GM18909 (cell line): Measurements from ENCODE around the gene MRFAP1.
A peak's percentile ranks its signal among the peaks of the same experiment; 100 is the strongest.
"Not testable (repeated sequence)": the region's sequence is repeated elsewhere in the genome, so short reads cannot be mapped to it uniquely, and the experiment has no call there.

ENCODE experiments used
- ATAC-seq: cut with Tn5 transposase; IDR thresholded peaks from one replicate; pipeline ENCODE4 v1.9.1; 2021; ENCODE audit warnings: mild to moderate bottlenecking; ENCODE audit not compliant: unreplicated experiment, poor library complexity

The MRFAP1 gene

GRCh38 chr4:6662591-6662990 is 22.1 kb downstream of the MRFAP1 start:
- no peak for ATAC-seq

GRCh38 chr4:6663596-6664393 is 23.3 kb downstream of the MRFAP1 start:
- no peak for ATAC-seq

GRCh38 chr4:6665320-6665654 is 24.8 kb downstream of the MRFAP1 start:
- no peak for ATAC-seq

- ATAC-seq: no peak
Measured at GRCh38 chr4:6668391-6668790, 27.9 kb downstream of the MRFAP1 start.

GRCh38 chr4:6671648-6672047 is 31.2 kb downstream of the MRFAP1 start:
- no peak for ATAC-seq

- no peak for ATAC-seq
Measured at GRCh38 chr4:6672131-6672530, 31.6 kb downstream of the MRFAP1 start.

GRCh38 chr4:6672541-6673190 is 32.2 kb downstream of the MRFAP1 start:
- not testable (repeated sequence) for ATAC-seq

- not testable (repeated sequence) for ATAC-seq
Measured at GRCh38 chr4:6673191-6673659, 32.7 kb downstream of the MRFAP1 start.

GRCh38 chr4:6673660-6674499 is 33.4 kb downstream of the MRFAP1 start:
- ATAC-seq: peak; percentile 73

GRCh38 chr4:6674500-6675149 is 34.1 kb downstream of the MRFAP1 start:
- peak; percentile 50 for ATAC-seq

GRCh38 chr4:6676722-6677558 is 36.5 kb downstream of the MRFAP1 start:
- ATAC-seq: no peak

GRCh38 chr4:6680372-6681034 is 40.0 kb downstream of the MRFAP1 start:
- no peak for ATAC-seq

GRCh38 chr4:6681191-6681590 is 40.7 kb downstream of the MRFAP1 start:
- no peak for ATAC-seq

- no peak for ATAC-seq
Measured at GRCh38 chr4:6682862-6683590, 42.5 kb downstream of the MRFAP1 start.

GRCh38 chr4:6684656-6685055 is 44.2 kb downstream of the MRFAP1 start:
- ATAC-seq: no peak

GRCh38 chr4:6686104-6686787 is 45.8 kb downstream of the MRFAP1 start:
- ATAC-seq: no peak

- no peak for ATAC-seq
Measured at GRCh38 chr4:6687947-6688878, 47.7 kb downstream of the MRFAP1 start.
